Vagina (tissue), 2 donors: Measurements from ENCODE around the gene C7orf33.

Experiments used
- POLR2A ChIP-seq, 2 donors: fragments of 450-650 bp; IDR thresholded peaks; one replicate each; pipeline ENCODE4 v1.6.1; 2017; ENCODE audit warnings: antibody characterized with exemption in 2 of 2, mild to moderate bottlenecking in 2 of 2, moderate library complexity in 2 of 2
- TF ChIP-seq, protein P1 (sequence below), 3 experiments: fragments of 450-650 bp in 2 of 3; fragments of 200-600 bp in 1 of 3; sonication (generic) in 1 of 3; IDR thresholded peaks; one replicate each; pipeline ENCODE4 v1.5.1; 2017 to 2019; ENCODE audit warnings: antibody characterized with exemption in 3 of 3, mild to moderate bottlenecking in 2 of 3, moderate library complexity in 2 of 3

- TF ChIP-seq, protein P1, sequence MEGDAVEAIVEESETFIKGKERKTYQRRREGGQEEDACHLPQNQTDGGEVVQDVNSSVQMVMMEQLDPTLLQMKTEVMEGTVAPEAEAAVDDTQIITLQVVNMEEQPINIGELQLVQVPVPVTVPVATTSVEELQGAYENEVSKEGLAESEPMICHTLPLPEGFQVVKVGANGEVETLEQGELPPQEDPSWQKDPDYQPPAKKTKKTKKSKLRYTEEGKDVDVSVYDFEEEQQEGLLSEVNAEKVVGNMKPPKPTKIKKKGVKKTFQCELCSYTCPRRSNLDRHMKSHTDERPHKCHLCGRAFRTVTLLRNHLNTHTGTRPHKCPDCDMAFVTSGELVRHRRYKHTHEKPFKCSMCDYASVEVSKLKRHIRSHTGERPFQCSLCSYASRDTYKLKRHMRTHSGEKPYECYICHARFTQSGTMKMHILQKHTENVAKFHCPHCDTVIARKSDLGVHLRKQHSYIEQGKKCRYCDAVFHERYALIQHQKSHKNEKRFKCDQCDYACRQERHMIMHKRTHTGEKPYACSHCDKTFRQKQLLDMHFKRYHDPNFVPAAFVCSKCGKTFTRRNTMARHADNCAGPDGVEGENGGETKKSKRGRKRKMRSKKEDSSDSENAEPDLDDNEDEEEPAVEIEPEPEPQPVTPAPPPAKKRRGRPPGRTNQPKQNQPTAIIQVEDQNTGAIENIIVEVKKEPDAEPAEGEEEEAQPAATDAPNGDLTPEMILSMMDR (IDR thresholded peaks at IDR 0.05) = no peak
- no peak for TF ChIP-seq POLR2A (IDR thresholded peaks at IDR 0.05)
Measured at GRCh38 chr7:148633761-148634160, 43.2 kb downstream of the C7orf33 start.
